RWPE2 (cell line): ENCODE data around the gene LGALS4.

ENCODE experiments used
- ATAC-seq: fragments of 200-7000 bp; cut with Tn5 transposase; 3 replicates; pipeline ENCODE4 v1.9.1; 2021; ENCODE audit warnings: low read depth
- DNase-seq: peaks from one replicate; pipeline ENCODE4 v3.0.0-alpha.2; 2020; ENCODE audit warnings: low spot score
- H3K27ac ChIP-seq: fragments of 450-650 bp; 2 replicates; pipeline ENCODE4 v1.5.1; 2017; ENCODE audit warnings: mild to moderate bottlenecking; ENCODE audit not compliant: poor library complexity, severe bottlenecking
- H3K27me3 ChIP-seq: fragments of 250-450 bp; sonication (Bioruptor Pico); 2 replicates; pipeline ENCODE4 v1.5.1; 2021; ENCODE audit warnings: mild to moderate bottlenecking, moderate library complexity; ENCODE audit not compliant: insufficient read depth, poor library complexity, severe bottlenecking
- H3K36me3 ChIP-seq: fragments of 250-450 bp; sonication (Bioruptor Pico); 2 replicates; pipeline ENCODE4 v1.5.1; 2020; ENCODE audit warnings: low read depth, mild to moderate bottlenecking, moderate library complexity
- H3K4me1 ChIP-seq: fragments of 250-450 bp; sonication (Bioruptor Pico); 2 replicates; pipeline ENCODE4 v1.5.1; 2021; ENCODE audit warnings: mild to moderate bottlenecking, moderate library complexity; ENCODE audit not compliant: insufficient read depth, poor library complexity, severe bottlenecking
- H3K4me3 ChIP-seq: fragments of 250-450 bp; sonication (Bioruptor Pico); 2 replicates; pipeline ENCODE4 v1.5.1; 2021; ENCODE audit warnings: mild to moderate bottlenecking, moderate library complexity; ENCODE audit not compliant: severe bottlenecking
- H3K9me3 ChIP-seq: fragments of 250-450 bp; sonication (Bioruptor Pico); 2 replicates; pipeline ENCODE4 v1.5.1; 2021; ENCODE audit warnings: mild to moderate bottlenecking, moderate library complexity; ENCODE audit not compliant: severe bottlenecking
- CTCF ChIP-seq: fragments of 450-650 bp; IDR thresholded peaks from one replicate; pipeline ENCODE4 v1.5.1; 2017; ENCODE audit warnings: mild to moderate bottlenecking, moderate library complexity; ENCODE audit not compliant: poor library complexity, severe bottlenecking

Gene LGALS4

GRCh38 chr19:38839816-38840582, 27.3 kb upstream of the LGALS4 start:
- Histone ChIP-seq H3K27ac (peak overlapping the region; percentile 82), H3K4me1 (peaks cover 46% of the 10 kb centered on the region), H3K4me3 (no peak overlapping the region), H3K9me3 (no peaks in the 10 kb centered on the region), H3K27me3 (no peaks in the 10 kb centered on the region), H3K36me3 (peaks cover 89% of the 10 kb centered on the region)
- ATAC-seq (no peak), DNase-seq (no peak)
- no peak for TF ChIP-seq CTCF

DNA sequence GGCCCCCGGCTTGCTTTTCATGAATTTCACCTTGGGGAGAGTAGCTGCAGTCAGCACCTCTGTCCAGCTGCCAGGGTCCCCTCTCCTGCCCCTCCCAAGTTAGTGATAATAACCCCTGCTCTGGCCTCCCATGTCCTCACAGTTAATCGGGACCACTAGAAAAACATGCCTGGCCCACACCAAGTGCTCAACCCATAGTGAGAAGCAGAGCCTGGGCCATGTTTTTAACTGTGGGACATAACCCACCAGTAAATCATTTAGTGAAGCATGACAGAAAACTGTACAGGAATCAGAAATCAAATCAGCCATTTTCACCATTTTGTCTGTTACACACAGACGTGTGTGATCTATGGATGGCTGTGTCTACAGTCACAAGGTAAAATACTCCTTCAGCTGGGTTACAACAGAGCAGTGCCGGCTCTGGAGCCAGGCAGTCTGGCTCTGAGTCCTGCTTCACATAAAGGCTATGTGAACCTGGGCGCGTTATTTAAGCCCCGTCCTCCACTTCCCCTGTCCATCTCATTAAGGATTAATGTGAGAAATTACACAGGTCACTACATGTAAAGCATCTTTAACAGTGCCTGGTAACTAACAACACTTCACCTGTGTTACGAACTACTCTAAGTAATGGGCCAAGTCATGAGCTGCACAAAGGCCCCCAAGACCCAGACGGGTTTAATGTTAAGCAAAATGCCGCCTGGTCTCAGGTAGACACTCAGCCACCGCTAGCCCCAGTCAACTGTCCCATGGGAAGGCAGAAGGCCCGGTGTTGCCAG, 26.4 kb upstream of the LGALS4 start:
- peak; percentile 3; the same call in 1 of the 3 replicates for ATAC-seq
- DNase-seq = no peak
- Histone ChIP-seq H3K27me3 (no peaks in the 10 kb centered on the region), H3K9me3 (no peaks in the 10 kb centered on the region), H3K27ac (peak overlapping the region; percentile 82), H3K4me1 (peaks cover 46% of the 10 kb centered on the region), H3K36me3 (peaks cover 80% of the 10 kb centered on the region), H3K4me3 (no peak overlapping the region)
- TF ChIP-seq CTCF = peak; percentile 49

DNA sequence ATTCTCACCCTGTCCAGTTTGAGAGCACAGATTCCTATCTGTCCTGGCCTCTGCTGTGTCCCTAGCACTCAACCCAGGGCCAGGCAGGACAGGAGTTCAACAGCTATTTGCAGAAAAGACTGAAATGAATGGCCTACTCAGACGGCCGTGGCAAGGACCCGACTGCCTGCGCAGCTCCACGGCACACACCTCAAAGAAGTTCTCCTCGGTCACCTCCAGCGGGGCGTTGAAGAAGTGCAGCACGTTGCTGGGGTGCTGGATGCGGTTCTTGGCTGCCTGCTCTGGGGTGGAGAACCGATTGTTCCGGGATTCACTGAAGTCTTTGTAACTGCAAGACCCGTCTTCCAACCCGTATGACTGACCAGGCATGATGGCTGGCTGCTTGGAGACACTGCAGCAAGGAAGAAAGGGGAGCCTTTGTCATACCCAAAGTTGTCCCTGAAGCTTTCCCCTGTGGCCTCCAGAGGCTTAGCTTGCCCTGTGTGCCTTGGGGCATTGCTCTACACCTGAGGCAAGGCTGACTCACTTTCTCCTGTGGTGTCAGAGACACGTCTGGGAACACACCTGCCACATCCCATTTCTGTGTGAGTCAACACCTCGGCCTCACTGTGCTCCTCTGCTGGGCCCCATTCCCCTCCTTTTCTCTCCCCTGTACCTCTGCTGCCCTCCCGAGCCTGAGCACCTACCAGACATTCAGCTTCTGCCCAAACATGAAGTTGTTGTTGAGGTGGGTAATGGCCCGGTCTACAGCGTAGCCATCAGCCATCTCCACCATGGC, 25.7 kb upstream of the LGALS4 start:
- Histone ChIP-seq H3K4me1 (peaks cover 46% of the 10 kb centered on the region), H3K4me3 (no peak overlapping the region), H3K9me3 (no peaks in the 10 kb centered on the region), H3K27me3 (no peaks in the 10 kb centered on the region), H3K36me3 (peaks cover 73% of the 10 kb centered on the region), H3K27ac (peak overlapping the region; percentile 82)
- DNase-seq = peak; percentile 96
- peak; percentile 82 for TF ChIP-seq CTCF
- peak; percentile 88 for ATAC-seq

GRCh38 chr19:38837656-38838121, 24.9 kb upstream of the LGALS4 start:
- Histone ChIP-seq H3K9me3 (no peaks in the 10 kb centered on the region), H3K4me3 (no peak overlapping the region), H3K27me3 (no peaks in the 10 kb centered on the region), H3K27ac (peak overlapping the region; percentile 82), H3K4me1 (peaks cover 46% of the 10 kb centered on the region), H3K36me3 (peaks cover 66% of the 10 kb centered on the region)
- ATAC-seq (peak; percentile 28), DNase-seq (no peak)
- TF ChIP-seq CTCF = no peak
